ENCODE results near the gene TENT5C. TPM values are rescaled to one million over a fixed set of nuclear protein-coding genes. Genes with fewer than 3 reads are reported as not detected.

The TENT5C gene
- total and polyA plus RNA-seq, 2 of the 8 experiments (the other 6 are each of a cell fraction or from before 2014, with no cell fraction given) = 0.38 to 0.99 TPM

GRCh38 chr1:117653195-117653594, 47.3 kb downstream of the TENT5C start:
- Histone ChIP-seq H2AK5ac (ENCODE audit: low read depth, low read length) (no peak overlapping the region), H2BK20ac (ENCODE audit: low read length) (no peak overlapping the region), H4K20me1 (replicated peaks in 1 of 2; ENCODE audit: control insufficient read depth in 1 of 2, insufficient read depth in 2 of 2, low read length in 2 of 2) (no peaks in the 10 kb centered on the region), H3K27me3 (replicated peaks in 1 of 4; ENCODE audit: control insufficient read depth in 3 of 4, extremely low read depth in 1 of 4, insufficient read depth in 3 of 4, low read length in 3 of 4) (no peaks in the 10 kb centered on the region; a peak in 1 of 7 replicates), H3K56ac (replicated peaks; ENCODE audit: insufficient read length, low read depth, low read length) (no peak overlapping the region), H4K5ac (ENCODE audit: insufficient read length, low read depth, low read length) (no peak overlapping the region), H3K79me2 (ENCODE audit: control insufficient read depth in 1 of 2, insufficient read depth in 2 of 2, low read length in 2 of 2) (no peaks in the 10 kb centered on the region), H3K36me3 (ENCODE audit: control insufficient read depth in 2 of 4, insufficient read depth in 4 of 4, low read length in 3 of 4) (no peaks in the 10 kb centered on the region), H3K4me1 (replicated peaks in 1 of 4; ENCODE audit: control insufficient read depth in 3 of 4, insufficient read depth in 4 of 4, low read length in 3 of 4) (peaks cover 0 to 4% (median 0%) of the 10 kb centered on the region in 4 experiments; a peak in 2 of 7 replicates), H3K9ac (replicated peaks in 1 of 4; ENCODE audit: extremely low read depth in 1 of 4, low read depth in 3 of 4, low read length in 3 of 4) (no peak overlapping the region), H3K4ac (replicated peaks; ENCODE audit: insufficient read length, low read depth, low read length) (no peak overlapping the region), H3K4me2 (ENCODE audit: insufficient read depth in 1 of 2, low read depth in 2 of 2, low read length in 2 of 2) (no peak overlapping the region), H3K23ac (ENCODE audit: insufficient read length) (no peak overlapping the region), H3K4me3 (ENCODE audit: extremely low read depth in 1 of 4, insufficient read depth in 2 of 4, low read depth in 3 of 4, low read length in 4 of 4) (no peak overlapping the region), H3K27ac (ENCODE audit: low read depth, low read length) (no peak overlapping the region), H3K9me3 (ENCODE audit: insufficient read depth in 2 of 2, low read depth in 1 of 2, low read length in 1 of 2) (no peaks in the 10 kb centered on the region), H3K14ac (ENCODE audit: insufficient read length) (no peak overlapping the region), H2BK120ac (replicated peaks; ENCODE audit: low read depth, low read length) (no peak overlapping the region), H2BK12ac (ENCODE audit: low read depth, low read length) (no peak overlapping the region), H3K79me1 (ENCODE audit: low read depth, low read length) (no peaks in the 10 kb centered on the region), H2BK5ac (ENCODE audit: low read depth, low read length) (no peak overlapping the region), H4K8ac (ENCODE audit: extremely low read depth, insufficient read depth, low read length) (no peak overlapping the region; the same call in 1 of the 2 replicates), H2AFZ (ENCODE audit: low read length) (no peak overlapping the region), H3K23me2 (ENCODE audit: low read depth, low read length) (no peaks in the 10 kb centered on the region), H3K18ac (ENCODE audit: extremely low read depth, low read length) (no peak overlapping the region), H4K91ac (replicated peaks; ENCODE audit: insufficient read length, low read length) (no peak overlapping the region), H2BK15ac (ENCODE audit: low read length) (no peak overlapping the region)
- FAIRE-seq = no peak
- ChIA-PET CTCF (ENCODE audit: partially characterized antibody) (interaction anchor here (1.7 to 1.9 kb wide), 2 partner anchors 10 to 58 kb away, joined by 5 read pairs; no protein-coding TSS in a partner anchor), POLR2A (ENCODE audit: partially characterized antibody) (no interaction called here)
- WGBS, 2 experiments (ENCODE audit: extremely low coverage in 1 of 2, insufficient coverage in 1 of 2, insufficient read length in 1 of 2, insufficient replicate concordance in 2 of 2, low coverage in 1 of 2, low lambda C conversion rate in 2 of 2, missing lambda C conversion rate in 1 of 2) = 94% methylated on average over 4 of the region's 4 CpGs; no CpG with 5 or more reads in 1 of the 2 experiments
- TF ChIP-seq SIX5 (IDR thresholded peaks at IDR 0.05; ENCODE audit: low read depth, low read length) (no peak), TEAD4 (IDR thresholded peaks at IDR 0.05; ENCODE audit: low read depth, low read length) (no peak)
- no peak for DNase-seq (ENCODE audit: low read depth in 1 of 2, low spot score in 2 of 2)
